GM12878 (cell line): ENCODE results near the gene LEMD1.

Experiments
- ESRRA ChIP-seq: IDR thresholded peaks from 2 replicates; pipeline ENCODE4 v1.6.1; 2012; ENCODE audit warnings: mild to moderate bottlenecking, low read length, improper control_type of control experiment
- NFIC ChIP-seq: IDR thresholded peaks from 2 replicates; pipeline ENCODE4 v1.6.1; 2012; ENCODE audit warnings: low read depth, mild to moderate bottlenecking, inconsistent platforms, low read length, moderate library complexity
- NFXL1 ChIP-seq: fragments of 450-650 bp; IDR thresholded peaks from 2 replicates; pipeline ENCODE4 v1.6.1; 2017; ENCODE audit warnings: antibody characterized with exemption, mild to moderate bottlenecking, borderline replicate concordance
- TCF7 ChIP-seq: IDR thresholded peaks from 2 replicates; pipeline ENCODE4 v1.6.1; 2014; ENCODE audit warnings: antibody characterized with exemption, borderline replicate concordance

DNA sequence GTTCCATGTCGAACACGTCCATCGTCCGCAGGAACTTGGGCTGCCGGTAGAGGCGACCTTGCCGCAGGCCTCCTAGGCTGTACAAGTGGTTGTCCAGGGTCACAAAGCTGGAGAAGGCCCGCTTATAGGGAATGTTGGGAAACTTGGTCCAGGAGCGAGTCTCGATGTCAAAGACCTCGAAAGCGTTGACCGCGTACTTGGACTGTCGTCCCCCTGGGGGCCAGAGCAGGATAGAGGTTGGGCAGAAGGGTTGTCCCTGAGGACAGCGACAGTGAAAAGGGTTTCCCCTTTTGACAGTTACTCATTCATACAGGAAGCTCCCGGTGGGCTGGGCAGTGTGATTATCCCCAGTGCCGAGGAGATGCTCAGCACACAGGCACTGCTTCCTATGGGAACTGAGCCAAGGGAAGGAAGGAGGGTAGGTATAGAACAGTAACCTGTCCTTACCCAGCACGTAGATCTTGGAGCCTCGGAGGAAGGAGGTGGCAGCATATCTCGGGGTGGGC, 82.6 kb downstream of the LEMD1 start:
- TF ChIP-seq TCF7 (no peak), ESRRA (no peak), NFXL1 (no peak), NFIC (no peak)
